Glutamatergic neuron (in vitro differentiated cells): Measurements from ENCODE around the gene ARHGAP25. TPM values are rescaled to one million over a fixed set of nuclear protein-coding genes. Genes with fewer than 3 reads are reported as not detected.

Experiments used
- DNase-seq: peaks from one replicate; pipeline ENCODE4 v3.0.0; 2022
- H3K27ac Mint-ChIP-seq: one replicate; pipeline ENCODE4 v1.8.0; 2020; ENCODE audit warnings: mild to moderate bottlenecking, mixed read lengths, inconsistent platforms; ENCODE audit not compliant: unreplicated experiment
- H3K27me3 Mint-ChIP-seq: one replicate; pipeline ENCODE4 v1.8.0; 2020; ENCODE audit warnings: mild to moderate bottlenecking, moderate library complexity, mixed read lengths, inconsistent platforms; ENCODE audit not compliant: unreplicated experiment
- H3K36me3 Mint-ChIP-seq: one replicate; pipeline ENCODE4 v1.8.0; 2020; ENCODE audit warnings: mild to moderate bottlenecking, mixed read lengths, inconsistent platforms; ENCODE audit not compliant: unreplicated experiment
- H3K4me1 Mint-ChIP-seq: one replicate; pipeline ENCODE4 v1.8.0; 2020; ENCODE audit warnings: mild to moderate bottlenecking, low read depth, mixed read lengths, inconsistent platforms; ENCODE audit not compliant: unreplicated experiment
- H3K4me3 Mint-ChIP-seq: one replicate; pipeline ENCODE4 v1.8.0; 2020; ENCODE audit warnings: mild to moderate bottlenecking, mixed read lengths, inconsistent platforms; ENCODE audit not compliant: unreplicated experiment
- H3K9me3 Mint-ChIP-seq: one replicate; pipeline ENCODE4 v1.8.0; 2020; ENCODE audit warnings: mild to moderate bottlenecking, moderate library complexity, mixed read lengths, inconsistent platforms; ENCODE audit not compliant: unreplicated experiment
- total RNA-seq: library from RNA; stranded (reverse); fragmentation: NEBNext Ultra II Directional; extraction: Animal tissue kit (Norgen Biotek cat#: 25700); gene quantifications from one replicate; pipeline ENCODE4 v1.2.1, GENCODE V29; 2021; ENCODE audit not compliant: unreplicated experiment
- TF ChIP-seq, protein P1 (sequence below): fragments of 200-600 bp; sonication (generic); IDR thresholded peaks from one replicate; pipeline ENCODE4 v1.5.0; 2021; ENCODE audit not compliant: partially characterized antibody, unreplicated experiment

ARHGAP25 gene
- total RNA-seq, 1 donor from 2014 or later: 1.4 TPM

- peaks cover 5% of the 10 kb centered on the region for H3K27me3 Mint-ChIP-seq
- no peak overlapping the region for H3K4me3 Mint-ChIP-seq
- peaks cover 9% of the 10 kb centered on the region for H3K9me3 Mint-ChIP-seq
- no peaks in the 10 kb centered on the region for H3K36me3 Mint-ChIP-seq
- no peak overlapping the region for H3K27ac Mint-ChIP-seq
- no peak for DNase-seq
- peaks cover 7% of the 10 kb centered on the region for H3K4me1 Mint-ChIP-seq
- TF ChIP-seq, protein P1, sequence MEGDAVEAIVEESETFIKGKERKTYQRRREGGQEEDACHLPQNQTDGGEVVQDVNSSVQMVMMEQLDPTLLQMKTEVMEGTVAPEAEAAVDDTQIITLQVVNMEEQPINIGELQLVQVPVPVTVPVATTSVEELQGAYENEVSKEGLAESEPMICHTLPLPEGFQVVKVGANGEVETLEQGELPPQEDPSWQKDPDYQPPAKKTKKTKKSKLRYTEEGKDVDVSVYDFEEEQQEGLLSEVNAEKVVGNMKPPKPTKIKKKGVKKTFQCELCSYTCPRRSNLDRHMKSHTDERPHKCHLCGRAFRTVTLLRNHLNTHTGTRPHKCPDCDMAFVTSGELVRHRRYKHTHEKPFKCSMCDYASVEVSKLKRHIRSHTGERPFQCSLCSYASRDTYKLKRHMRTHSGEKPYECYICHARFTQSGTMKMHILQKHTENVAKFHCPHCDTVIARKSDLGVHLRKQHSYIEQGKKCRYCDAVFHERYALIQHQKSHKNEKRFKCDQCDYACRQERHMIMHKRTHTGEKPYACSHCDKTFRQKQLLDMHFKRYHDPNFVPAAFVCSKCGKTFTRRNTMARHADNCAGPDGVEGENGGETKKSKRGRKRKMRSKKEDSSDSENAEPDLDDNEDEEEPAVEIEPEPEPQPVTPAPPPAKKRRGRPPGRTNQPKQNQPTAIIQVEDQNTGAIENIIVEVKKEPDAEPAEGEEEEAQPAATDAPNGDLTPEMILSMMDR: no peak
Measured at GRCh38 chr2:68771211-68771751, 36.7 kb downstream of the ARHGAP25 start.

DNA sequence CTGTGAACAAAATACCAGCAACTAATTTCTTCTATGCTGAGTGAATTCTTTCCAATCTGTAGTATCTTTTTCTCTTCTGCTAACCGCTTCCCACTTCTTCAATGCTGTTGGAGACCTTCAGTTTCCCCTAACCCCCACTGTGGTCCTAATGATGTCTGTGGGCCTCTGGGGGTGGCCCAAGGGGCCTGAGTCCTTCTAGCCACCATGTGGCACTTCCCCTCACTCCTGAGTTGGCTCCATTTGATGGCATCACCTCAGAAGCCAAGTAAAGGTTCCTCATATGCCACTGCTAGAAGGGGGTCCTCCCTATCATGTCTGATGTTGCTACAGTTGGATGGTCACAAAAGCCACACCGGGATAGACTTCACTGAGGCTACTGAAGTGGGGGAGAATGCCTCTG is 37.5 kb downstream of the ARHGAP25 start:
- TF ChIP-seq, protein P1: no peak
- Mint-ChIP-seq H3K4me3 (no peak overlapping the region), H3K36me3 (no peaks in the 10 kb centered on the region), H3K27ac (no peak overlapping the region), H3K9me3 (peaks cover 9% of the 10 kb centered on the region), H3K4me1 (peaks cover 5% of the 10 kb centered on the region), H3K27me3 (peaks cover 9% of the 10 kb centered on the region)
- no peak for DNase-seq

DNA sequence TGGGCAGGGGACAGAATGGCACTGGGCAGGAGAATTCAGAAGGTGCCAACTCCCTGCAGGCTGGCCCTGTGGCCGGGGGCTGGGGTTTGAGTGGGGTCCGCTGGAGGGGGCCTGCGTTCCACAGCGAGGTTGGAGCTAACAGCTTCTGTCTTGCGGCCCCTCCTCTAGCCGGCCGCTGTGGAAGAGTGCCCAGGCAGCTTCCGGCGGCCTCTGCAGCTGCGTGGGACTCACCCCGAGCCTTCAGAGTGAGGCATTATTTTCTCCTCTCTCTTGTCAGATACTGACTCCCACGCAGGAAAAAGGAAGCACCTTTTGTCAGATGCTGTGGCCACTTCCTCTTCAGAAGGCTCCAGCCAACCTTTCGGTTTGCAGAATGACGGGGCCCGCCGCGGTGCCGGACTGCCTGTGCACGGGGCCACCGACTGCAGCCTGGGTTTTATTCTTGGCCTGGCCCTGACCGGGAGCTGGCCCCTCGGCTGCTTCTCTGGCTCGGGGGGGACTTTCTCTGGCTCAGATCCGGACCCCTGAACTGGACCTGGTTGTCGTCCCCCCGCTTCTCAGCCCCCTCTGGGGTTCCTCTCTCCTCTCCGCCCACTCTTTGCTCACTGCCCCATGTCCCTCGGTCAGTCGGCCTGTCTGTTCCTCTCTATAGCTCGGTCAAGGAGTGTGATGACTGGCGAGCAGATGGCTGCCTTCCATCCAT is 40.1 kb downstream of the ARHGAP25 start:
- Mint-ChIP-seq H3K27me3 (peaks cover 9% of the 10 kb centered on the region), H3K4me3 (no peak overlapping the region), H3K4me1 (no peaks in the 10 kb centered on the region), H3K9me3 (peaks cover 5% of the 10 kb centered on the region), H3K27ac (no peak overlapping the region), H3K36me3 (no peaks in the 10 kb centered on the region)
- DNase-seq: no peak
- TF ChIP-seq, protein P1: no peak

DNA sequence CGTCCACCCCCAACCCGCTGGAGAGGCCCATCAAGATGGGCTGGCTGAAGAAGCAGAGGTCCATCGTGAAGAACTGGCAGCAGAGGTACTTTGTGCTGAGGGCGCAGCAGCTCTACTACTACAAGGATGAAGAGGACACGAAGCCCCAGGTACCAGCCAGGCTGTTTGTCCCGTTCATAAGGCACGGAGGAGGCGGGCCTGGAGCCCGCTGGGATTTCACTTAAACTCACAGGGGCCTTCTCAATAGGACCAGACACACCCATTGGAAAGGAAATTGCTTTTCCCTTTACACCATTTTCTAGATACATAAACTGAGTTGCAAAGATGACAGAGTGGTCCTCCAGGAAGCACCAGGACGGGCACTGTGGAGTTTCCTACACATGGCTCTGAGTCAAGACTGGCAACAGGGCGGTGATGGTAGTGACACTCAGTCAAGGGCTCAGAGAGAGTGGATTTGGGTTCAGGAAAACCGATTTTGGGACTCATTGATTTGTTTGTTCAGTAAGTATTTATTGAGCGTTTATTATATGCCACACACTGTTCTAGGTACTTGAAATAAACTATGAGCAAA is 40.7 kb downstream of the ARHGAP25 start:
- Mint-ChIP-seq H3K4me3 (no peak overlapping the region), H3K9me3 (peaks cover 5% of the 10 kb centered on the region), H3K27ac (no peak overlapping the region), H3K4me1 (no peaks in the 10 kb centered on the region), H3K27me3 (peaks cover 9% of the 10 kb centered on the region), H3K36me3 (no peaks in the 10 kb centered on the region)
- no peak for DNase-seq
- TF ChIP-seq, protein P1: no peak

- TF ChIP-seq, protein P1: no peak
- peaks cover 9% of the 10 kb centered on the region for H3K27me3 Mint-ChIP-seq
- peaks cover 5% of the 10 kb centered on the region for H3K9me3 Mint-ChIP-seq
- H3K27ac Mint-ChIP-seq: no peak overlapping the region
- DNase-seq: no peak
- H3K36me3 Mint-ChIP-seq: no peaks in the 10 kb centered on the region
- H3K4me3 Mint-ChIP-seq: no peak overlapping the region
- no peaks in the 10 kb centered on the region for H3K4me1 Mint-ChIP-seq
Measured at GRCh38 chr2:68776124-68776523, 41.5 kb downstream of the ARHGAP25 start.
